OCI-LY1 (cell line): ENCODE measurements around the gene RNF157.
"Not testable (repeated sequence)": the region's sequence is repeated elsewhere in the genome, so short reads cannot be mapped to it uniquely, and the experiment has no call there.

Source experiments
- H2AFZ ChIP-seq: fragments of 200-600 bp; sonication (generic), shearing (Covaris generic); 2 replicates; pipeline ENCODE4 v1.6.0; 2014; ENCODE audit warnings: antibody characterized with exemption, mild to moderate bottlenecking, low read length
- H3F3A ChIP-seq: fragments of 200-600 bp; sonication (generic), shearing (Covaris generic); 2 replicates; pipeline ENCODE4 v1.6.0; 2014; ENCODE audit warnings: mild to moderate bottlenecking, antibody characterized with exemption, low read length, moderate library complexity; ENCODE audit not compliant: insufficient read depth
- H3K27ac ChIP-seq: fragments of 200-600 bp; sonication (generic); 2 replicates; pipeline ENCODE4 v1.5.1; 2014; ENCODE audit warnings: low read length, mixed run types, mild to moderate bottlenecking, low read depth; ENCODE audit not compliant: poor library complexity, severe bottlenecking
- H3K27me3 ChIP-seq: fragments of 200-600 bp; sonication (generic); 2 replicates; pipeline ENCODE4 v1.6.0; 2014; ENCODE audit warnings: antibody characterized with exemption, mild to moderate bottlenecking, low read length, moderate library complexity; ENCODE audit not compliant: insufficient read depth
- H3K36me3 ChIP-seq: fragments of 200-600 bp; sonication (generic); 2 replicates; pipeline ENCODE4 v1.6.1; 2014; ENCODE audit warnings: mild to moderate bottlenecking, antibody characterized with exemption, low read length, moderate library complexity, mixed read lengths; ENCODE audit not compliant: insufficient read depth
- H3K4me1 ChIP-seq: fragments of 200-600 bp; sonication (generic); 2 replicates; pipeline ENCODE4 v1.5.1; 2014; ENCODE audit warnings: mild to moderate bottlenecking, low read length, moderate library complexity; ENCODE audit not compliant: insufficient read depth, severe bottlenecking
- H3K4me2 ChIP-seq: fragments of 200-600 bp; sonication (generic), shearing (Covaris generic); 2 replicates; pipeline ENCODE4 v1.6.1; 2014; ENCODE audit warnings: low read length
- H3K4me3 ChIP-seq: fragments of 200-600 bp; sonication (generic); 2 replicates; pipeline ENCODE4 v1.5.1; 2014; ENCODE audit warnings: low read length, low read depth, mild to moderate bottlenecking, mixed read lengths; ENCODE audit not compliant: poor library complexity, severe bottlenecking
- H3K79me2 ChIP-seq: fragments of 200-600 bp; shearing (Covaris generic); 2 replicates; pipeline ENCODE4 v1.6.1; 2016; ENCODE audit warnings: mixed run types, low read length, mixed read lengths; ENCODE audit not compliant: insufficient read depth
- H3K9ac ChIP-seq: fragments of 200-600 bp; sonication (generic), shearing (Covaris generic); 2 replicates; pipeline ENCODE4 v1.6.1; 2014; ENCODE audit warnings: mild to moderate bottlenecking, low read length, mixed read lengths
- H3K9me2 ChIP-seq: fragments of 200-600 bp; sonication (generic), shearing (Covaris generic); 2 replicates; pipeline ENCODE4 v1.6.1; 2014; ENCODE audit warnings: low read depth, mild to moderate bottlenecking, low read length, mixed read lengths
- H3K9me3 ChIP-seq: fragments of 200-600 bp; shearing (Covaris generic); 2 replicates; pipeline ENCODE4 v1.6.1; 2014; ENCODE audit warnings: low read length, mixed read lengths
- H4K20me1 ChIP-seq: fragments of 200-600 bp; sonication (generic), shearing (Covaris generic); 2 replicates; pipeline ENCODE4 v1.6.0; 2016; ENCODE audit warnings: mild to moderate bottlenecking, low read length; ENCODE audit not compliant: insufficient read depth
- EZH2 ChIP-seq: fragments of 200-600 bp; sonication (generic), shearing (Covaris generic); IDR thresholded peaks from 2 replicates; pipeline ENCODE4 v1.8.0; 2017; ENCODE audit warnings: borderline replicate concordance, mixed run types, mild to moderate bottlenecking, antibody characterized with exemption, low read length, moderate library complexity, mixed read lengths
- TF ChIP-seq, protein P1 (sequence below): fragments of 200-600 bp; sonication (generic), shearing (Covaris generic); IDR thresholded peaks from 2 replicates; pipeline ENCODE4 v1.5.1; 2017; ENCODE audit warnings: mild to moderate bottlenecking, antibody characterized with exemption, low read length, moderate library complexity, mixed read lengths

RNF157 gene

DNA sequence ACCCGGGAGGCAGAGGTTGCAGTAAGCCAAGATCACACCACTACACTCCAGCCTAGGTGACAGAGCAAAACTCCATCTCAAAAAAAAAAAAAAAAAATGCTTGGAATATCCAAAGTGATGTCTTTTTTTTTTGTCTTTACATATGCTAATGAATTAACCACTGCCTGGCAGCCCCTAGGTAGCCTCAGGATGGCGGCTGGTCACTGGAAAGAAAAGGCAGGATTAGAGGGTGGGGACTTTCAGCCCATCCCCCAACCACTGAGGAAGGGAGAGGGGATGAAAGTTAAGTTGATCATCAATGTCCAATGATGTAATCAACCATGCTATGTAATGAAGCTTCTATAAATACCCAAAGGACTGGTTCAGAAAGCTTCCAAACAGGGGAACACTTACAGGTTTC lies 26.8 kb downstream of the RNF157 start:
- no peak overlapping the region for H2AFZ ChIP-seq
- H3K4me3 ChIP-seq, result no peak overlapping the region
- no peaks in the 10 kb centered on the region for H3K9me2 ChIP-seq
- no peaks in the 10 kb centered on the region for H4K20me1 ChIP-seq
- no peaks in the 10 kb centered on the region for H3K9me3 ChIP-seq
- no peaks in the 10 kb centered on the region for H3K27me3 ChIP-seq
- H3K4me1 ChIP-seq, result no peaks in the 10 kb centered on the region
- no peak overlapping the region for H3K4me2 ChIP-seq
- no peak overlapping the region for H3K9ac ChIP-seq
- H3K79me2 ChIP-seq, result no peaks in the 10 kb centered on the region
- H3K27ac ChIP-seq, result no peak overlapping the region
- TF ChIP-seq, protein P1, sequence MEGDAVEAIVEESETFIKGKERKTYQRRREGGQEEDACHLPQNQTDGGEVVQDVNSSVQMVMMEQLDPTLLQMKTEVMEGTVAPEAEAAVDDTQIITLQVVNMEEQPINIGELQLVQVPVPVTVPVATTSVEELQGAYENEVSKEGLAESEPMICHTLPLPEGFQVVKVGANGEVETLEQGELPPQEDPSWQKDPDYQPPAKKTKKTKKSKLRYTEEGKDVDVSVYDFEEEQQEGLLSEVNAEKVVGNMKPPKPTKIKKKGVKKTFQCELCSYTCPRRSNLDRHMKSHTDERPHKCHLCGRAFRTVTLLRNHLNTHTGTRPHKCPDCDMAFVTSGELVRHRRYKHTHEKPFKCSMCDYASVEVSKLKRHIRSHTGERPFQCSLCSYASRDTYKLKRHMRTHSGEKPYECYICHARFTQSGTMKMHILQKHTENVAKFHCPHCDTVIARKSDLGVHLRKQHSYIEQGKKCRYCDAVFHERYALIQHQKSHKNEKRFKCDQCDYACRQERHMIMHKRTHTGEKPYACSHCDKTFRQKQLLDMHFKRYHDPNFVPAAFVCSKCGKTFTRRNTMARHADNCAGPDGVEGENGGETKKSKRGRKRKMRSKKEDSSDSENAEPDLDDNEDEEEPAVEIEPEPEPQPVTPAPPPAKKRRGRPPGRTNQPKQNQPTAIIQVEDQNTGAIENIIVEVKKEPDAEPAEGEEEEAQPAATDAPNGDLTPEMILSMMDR, result no peak
- TF ChIP-seq EZH2, result no peak
- no peaks in the 10 kb centered on the region for H3K36me3 ChIP-seq
- no peaks in the 10 kb centered on the region for H3F3A ChIP-seq

DNA sequence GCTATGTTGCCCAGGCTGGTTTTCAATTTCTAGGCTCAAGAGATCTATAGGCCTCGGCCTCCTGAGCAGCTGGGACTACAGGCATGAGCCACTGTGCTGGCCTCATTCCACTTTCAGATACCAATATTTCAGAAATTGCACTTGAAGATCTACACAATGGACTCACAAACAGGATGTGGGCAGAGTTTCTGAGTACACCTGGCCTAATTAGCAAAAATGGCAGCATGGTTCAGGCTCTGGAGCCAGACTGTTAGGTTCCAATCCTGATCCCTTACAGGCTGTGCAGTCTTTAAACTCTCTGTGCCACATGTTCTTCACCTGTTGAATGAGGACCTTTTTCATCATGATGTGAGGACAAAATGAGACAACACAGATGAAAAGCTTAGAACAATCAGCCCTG lies 32.2 kb downstream of the RNF157 start:
- no peaks in the 10 kb centered on the region for H3K4me1 ChIP-seq
- H3K4me3 ChIP-seq, result no peak overlapping the region
- H3K4me2 ChIP-seq, result no peak overlapping the region

DNA sequence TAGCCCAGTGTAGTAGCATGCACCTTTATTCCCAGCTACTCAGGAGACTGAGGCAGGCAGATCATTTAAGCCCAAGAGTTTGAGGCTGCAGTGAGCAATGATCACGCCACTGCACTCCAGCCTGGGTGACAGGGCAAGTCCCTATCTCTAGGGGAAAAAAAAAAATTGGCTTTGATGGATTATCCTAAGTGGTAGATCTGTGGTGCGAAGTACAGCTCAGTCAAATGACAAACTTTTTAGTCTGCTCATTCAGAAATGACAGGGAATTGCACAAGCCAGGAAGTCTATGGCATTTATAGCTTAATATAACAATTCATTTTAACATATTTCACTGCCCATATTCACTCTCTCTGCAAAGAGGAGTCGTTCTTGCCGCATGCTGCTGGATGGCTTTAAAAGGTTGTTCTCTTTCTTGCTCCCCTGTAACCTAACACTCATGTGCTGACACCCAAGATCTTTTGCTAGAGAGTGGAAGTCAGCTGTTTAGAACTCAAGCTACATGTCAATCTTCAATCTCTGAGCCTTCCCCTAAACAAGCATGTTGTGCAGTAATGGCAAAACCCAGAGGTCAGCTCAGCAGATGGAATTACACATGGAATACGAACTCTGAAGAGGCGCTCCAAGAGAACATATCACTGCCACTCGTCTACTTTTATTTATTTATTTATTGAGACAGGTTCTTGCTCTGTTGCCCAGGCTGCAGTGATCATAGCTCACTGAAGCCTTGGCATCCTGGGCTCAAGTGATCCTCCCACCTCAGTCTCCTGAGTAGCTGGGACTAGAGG lies 32.8 kb downstream of the RNF157 start:
- Histone ChIP-seq H3K9ac (no peak overlapping the region), H2AFZ (no peak overlapping the region), H3K4me3 (no peak overlapping the region), H3K79me2 (no peaks in the 10 kb centered on the region), H3K9me2 (no peaks in the 10 kb centered on the region), H4K20me1 (no peaks in the 10 kb centered on the region), H3K27ac (no peak overlapping the region), H3K4me1 (no peaks in the 10 kb centered on the region), H3F3A (no peaks in the 10 kb centered on the region), H3K9me3 (no peaks in the 10 kb centered on the region), H3K36me3 (no peaks in the 10 kb centered on the region), H3K4me2 (no peak overlapping the region), H3K27me3 (no peaks in the 10 kb centered on the region)
- TF ChIP-seq, protein P1, result no peak
- no peak for TF ChIP-seq EZH2

More for the DNA sequence above, 32.2 kb downstream of the RNF157 start:
- H3K27ac ChIP-seq, result no peak overlapping the region
- TF ChIP-seq, protein P1, result no peak
- no peak for TF ChIP-seq EZH2
- no peaks in the 10 kb centered on the region for H3F3A ChIP-seq
- H3K36me3 ChIP-seq, result no peaks in the 10 kb centered on the region
- no peaks in the 10 kb centered on the region for H3K9me2 ChIP-seq
- H3K27me3 ChIP-seq, result no peaks in the 10 kb centered on the region
- H3K79me2 ChIP-seq, result no peaks in the 10 kb centered on the region
- H3K9ac ChIP-seq, result no peak overlapping the region
- H4K20me1 ChIP-seq, result no peaks in the 10 kb centered on the region
- H3K9me3 ChIP-seq, result no peaks in the 10 kb centered on the region
- H2AFZ ChIP-seq, result no peak overlapping the region

DNA sequence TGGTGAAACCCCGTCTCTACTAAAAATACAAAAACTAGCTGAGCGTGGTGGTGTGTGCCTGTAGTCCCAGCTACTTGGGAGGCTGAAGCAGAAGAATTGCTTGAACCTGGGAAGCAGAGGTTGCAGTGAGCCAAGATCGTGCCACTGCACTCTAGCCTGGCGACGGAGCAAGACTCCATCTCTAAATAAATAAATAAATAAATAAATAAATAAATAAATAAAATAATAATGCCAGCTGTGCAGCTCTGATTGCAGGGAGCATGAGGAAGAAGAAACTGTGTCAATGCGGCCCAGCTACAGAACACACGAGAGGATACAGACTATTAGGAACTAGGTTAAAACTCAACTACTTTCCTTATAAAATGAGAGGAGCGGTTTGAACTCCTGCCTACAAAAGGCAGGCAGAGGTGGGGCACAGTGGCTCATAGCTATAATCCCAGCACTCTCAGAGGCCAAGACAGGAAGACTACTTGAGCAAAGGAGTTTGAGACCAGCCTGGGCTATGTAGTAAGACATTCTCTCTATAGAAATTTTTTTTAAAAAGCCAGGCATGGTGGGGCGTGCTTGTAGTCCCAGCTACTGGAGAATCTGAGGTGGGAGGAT lies 34.6 kb downstream of the RNF157 start:
- H3K9ac ChIP-seq, H3K27ac ChIP-seq, H3K4me2 ChIP-seq, H3K4me1 ChIP-seq, H4K20me1 ChIP-seq, H3K9me3 ChIP-seq, H2AFZ ChIP-seq, H3K27me3 ChIP-seq, H3K4me3 ChIP-seq, H3K79me2 ChIP-seq, H3K9me2 ChIP-seq, H3K36me3 ChIP-seq, H3F3A ChIP-seq: not testable (repeated sequence)
